Neural cell (in vitro differentiated cells): ENCODE results near the gene TSPAN17. TPM values are rescaled to one million over a fixed set of nuclear protein-coding genes. Genes with fewer than 3 reads are reported as not detected.
A peak's percentile ranks its signal among the peaks of the same experiment; 100 is the strongest.

Experiments
- H2AFZ ChIP-seq: fragments of 200-600, 300-800 bp; sonication (generic), shearing (Covaris generic); 2 replicates; pipeline ENCODE4 v1.6.0; 2014; ENCODE audit warnings: low read depth, mild to moderate bottlenecking, antibody characterized with exemption, low read length, moderate library complexity
- H3F3A ChIP-seq: fragments of 200-600 bp; shearing (Covaris generic); 2 replicates; pipeline ENCODE4 v1.6.1; 2016; ENCODE audit warnings: mild to moderate bottlenecking, moderate library complexity, mixed read lengths, antibody characterized with exemption, low read length; ENCODE audit not compliant: insufficient read depth, poor library complexity, severe bottlenecking
- H3K27ac ChIP-seq: fragments of 200-600, 300-800 bp; sonication (generic), shearing (Covaris generic); 2 replicates; pipeline ENCODE4 v1.5.1; 2014; ENCODE audit warnings: mild to moderate bottlenecking, low read length, moderate library complexity
- H3K27me3 ChIP-seq: fragments of 300-800, 200-600 bp; sonication (generic), shearing (Covaris generic); 2 replicates; pipeline ENCODE4 v1.6.0; 2014; ENCODE audit warnings: mild to moderate bottlenecking, low read depth, low read length, moderate library complexity; ENCODE audit not compliant: insufficient read depth
- H3K36me3 ChIP-seq: fragments of 300-800, 200-600 bp; sonication (generic), shearing (Covaris generic); 2 replicates; pipeline ENCODE4 v1.5.1; 2014; ENCODE audit warnings: mild to moderate bottlenecking, antibody characterized with exemption, low read length, moderate library complexity; ENCODE audit not compliant: insufficient read depth
- H3K4me2 ChIP-seq: fragments of 300-800, 200-600 bp; sonication (generic), shearing (Covaris generic); 2 replicates; pipeline ENCODE4 v1.6.0; 2014; ENCODE audit warnings: mild to moderate bottlenecking, low read length
- H3K4me3 ChIP-seq: fragments of 300-800, 200-600 bp; sonication (generic), shearing (Covaris generic); 2 replicates; pipeline ENCODE4 v1.5.1; 2014; ENCODE audit warnings: mild to moderate bottlenecking, low read length, moderate library complexity
- H3K79me2 ChIP-seq: fragments of 200-600 bp; shearing (Covaris generic); replicated peaks from 2 replicates; pipeline ENCODE4 v1.6.0; 2014; ENCODE audit warnings: mild to moderate bottlenecking, low read length, moderate library complexity; ENCODE audit not compliant: insufficient read depth
- H3K9ac ChIP-seq: fragments of 300-800, 200-600 bp; sonication (generic), shearing (Covaris generic); 2 replicates; pipeline ENCODE4 v1.6.1; 2016; ENCODE audit warnings: mild to moderate bottlenecking, low read length, mixed read lengths
- H3K9me2 ChIP-seq: fragments of 200-600 bp; shearing (Covaris generic); 2 replicates; pipeline ENCODE4 v1.6.1; 2016; ENCODE audit warnings: mild to moderate bottlenecking, low read length, mixed read lengths; ENCODE audit not compliant: insufficient read depth
- H3K9me3 ChIP-seq: fragments of 200-600, 300-800 bp; sonication (generic), shearing (Covaris generic); 2 replicates; pipeline ENCODE4 v1.6.1; 2016; ENCODE audit warnings: mild to moderate bottlenecking, mixed run types, low read length, moderate library complexity, mixed read lengths
- H4K20me1 ChIP-seq: fragments of 200-600 bp; shearing (Covaris generic); 2 replicates; pipeline ENCODE4 v1.6.1; 2016; ENCODE audit warnings: mild to moderate bottlenecking, mixed run types; ENCODE audit not compliant: insufficient read depth
- EP300 ChIP-seq: fragments of 450-650 bp; conservative IDR thresholded peaks from 2 replicates; pipeline ENCODE4 v1.6.1; 2014; ENCODE audit warnings: antibody characterized with exemption, mild to moderate bottlenecking, moderate library complexity; ENCODE audit not compliant: poor library complexity, severe bottlenecking
- EZH2 ChIP-seq: fragments of 200-600, 300-800 bp; shearing (Covaris generic), sonication (generic); IDR thresholded peaks from 2 replicates; pipeline ENCODE4 v1.6.1; 2014; ENCODE audit warnings: antibody characterized with exemption, low read length, borderline replicate concordance, mild to moderate bottlenecking; ENCODE audit not compliant: insufficient read depth, poor library complexity, severe bottlenecking
- MXI1 ChIP-seq: fragments of 450-650 bp; conservative IDR thresholded peaks from 2 replicates; pipeline ENCODE4 v1.6.1; 2014; ENCODE audit warnings: antibody characterized with exemption, mild to moderate bottlenecking; ENCODE audit not compliant: poor library complexity, severe bottlenecking
- POLR2AphosphoS5 ChIP-seq: IDR thresholded peaks from 2 replicates; pipeline ENCODE4 v1.6.1; 2012
- RAD21 ChIP-seq: fragments of 450-650 bp; conservative IDR thresholded peaks from 2 replicates; pipeline ENCODE4 v1.6.1; 2014; ENCODE audit warnings: antibody characterized with exemption, mild to moderate bottlenecking, moderate library complexity
- REST ChIP-seq: IDR thresholded peaks from 2 replicates; pipeline ENCODE4 v1.6.1; 2012; ENCODE audit warnings: borderline replicate concordance
- SMC3 ChIP-seq: fragments of 450-650 bp; conservative IDR thresholded peaks from 2 replicates; pipeline ENCODE4 v1.6.1; 2014; ENCODE audit warnings: antibody characterized with exemption, mild to moderate bottlenecking, moderate library complexity; ENCODE audit not compliant: poor library complexity
- TAF1 ChIP-seq: IDR thresholded peaks from 2 replicates; pipeline ENCODE4 v1.6.1; 2012; ENCODE audit warnings: low read depth
- polyA plus RNA-seq: library from polyadenylated mRNA; depleted of rRNA; stranded (reverse); fragments of >200 nt; gene quantifications from 2 replicates; pipeline ENCODE4 v1.2.3, GENCODE V29; 2014
- TF ChIP-seq, protein P1 (sequence below): fragments of 450-650 bp; IDR thresholded peaks from 2 replicates; pipeline ENCODE4 v1.5.1; 2014; ENCODE audit warnings: antibody characterized with exemption, mild to moderate bottlenecking, moderate library complexity; ENCODE audit not compliant: poor library complexity, severe bottlenecking

TSPAN17 gene
- polyA plus RNA-seq, 1 donor from 2014 or later: 66.4 TPM

GRCh38 chr5:176692839-176693476 is 45.7 kb downstream of the TSPAN17 start:
- no peaks in the 10 kb centered on the region for H3K9me3 ChIP-seq
- no peak overlapping the region for H2AFZ ChIP-seq
- H3K4me2 ChIP-seq: no peak overlapping the region
- H3F3A ChIP-seq: no peaks in the 10 kb centered on the region
- no peaks in the 10 kb centered on the region for H4K20me1 ChIP-seq
- H3K9me2 ChIP-seq: no peaks in the 10 kb centered on the region
- peak overlapping the region; percentile 23 for H3K27ac ChIP-seq
- H3K79me2 ChIP-seq: no peaks in the 10 kb centered on the region
- H3K36me3 ChIP-seq: no peaks in the 10 kb centered on the region
- no peaks in the 10 kb centered on the region for H3K27me3 ChIP-seq
- TF ChIP-seq, protein P1, sequence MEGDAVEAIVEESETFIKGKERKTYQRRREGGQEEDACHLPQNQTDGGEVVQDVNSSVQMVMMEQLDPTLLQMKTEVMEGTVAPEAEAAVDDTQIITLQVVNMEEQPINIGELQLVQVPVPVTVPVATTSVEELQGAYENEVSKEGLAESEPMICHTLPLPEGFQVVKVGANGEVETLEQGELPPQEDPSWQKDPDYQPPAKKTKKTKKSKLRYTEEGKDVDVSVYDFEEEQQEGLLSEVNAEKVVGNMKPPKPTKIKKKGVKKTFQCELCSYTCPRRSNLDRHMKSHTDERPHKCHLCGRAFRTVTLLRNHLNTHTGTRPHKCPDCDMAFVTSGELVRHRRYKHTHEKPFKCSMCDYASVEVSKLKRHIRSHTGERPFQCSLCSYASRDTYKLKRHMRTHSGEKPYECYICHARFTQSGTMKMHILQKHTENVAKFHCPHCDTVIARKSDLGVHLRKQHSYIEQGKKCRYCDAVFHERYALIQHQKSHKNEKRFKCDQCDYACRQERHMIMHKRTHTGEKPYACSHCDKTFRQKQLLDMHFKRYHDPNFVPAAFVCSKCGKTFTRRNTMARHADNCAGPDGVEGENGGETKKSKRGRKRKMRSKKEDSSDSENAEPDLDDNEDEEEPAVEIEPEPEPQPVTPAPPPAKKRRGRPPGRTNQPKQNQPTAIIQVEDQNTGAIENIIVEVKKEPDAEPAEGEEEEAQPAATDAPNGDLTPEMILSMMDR: no peak
- peak; percentile 32 for TF ChIP-seq REST
- no peak for TF ChIP-seq EP300
- TF ChIP-seq MXI1: no peak
- TF ChIP-seq POLR2AphosphoS5: peak; percentile 78
- TF ChIP-seq TAF1: no peak
- no peak for TF ChIP-seq EZH2
- TF ChIP-seq RAD21: peak; percentile 26
- TF ChIP-seq SMC3: no peak
- H3K9ac ChIP-seq: peak overlapping the region; percentile 18
- H3K4me3 ChIP-seq: peak overlapping the region; percentile 27

- Histone ChIP-seq H3K36me3 (no peaks in the 10 kb centered on the region), H3K9ac (peak overlapping the region; percentile 18), H3F3A (no peaks in the 10 kb centered on the region), H3K9me3 (no peaks in the 10 kb centered on the region), H3K4me2 (no peak overlapping the region), H2AFZ (no peak overlapping the region), H3K27ac (no peak overlapping the region), H4K20me1 (no peaks in the 10 kb centered on the region), H3K4me3 (no peak overlapping the region), H3K27me3 (no peaks in the 10 kb centered on the region), H3K9me2 (no peaks in the 10 kb centered on the region), H3K79me2 (no peaks in the 10 kb centered on the region)
- no peak for TF ChIP-seq TAF1
- no peak for TF ChIP-seq POLR2AphosphoS5
- TF ChIP-seq REST: no peak
- TF ChIP-seq MXI1: no peak
- no peak for TF ChIP-seq SMC3
- TF ChIP-seq RAD21: no peak
- no peak for TF ChIP-seq EZH2
- no peak for TF ChIP-seq EP300
- TF ChIP-seq, protein P1: no peak
Measured at GRCh38 chr5:176693477-176693851, 46.2 kb downstream of the TSPAN17 start.
